Measurements from ENCODE around the gene FAM200C. TPM values are rescaled to one million over a fixed set of nuclear protein-coding genes. Genes with fewer than 3 reads are reported as not detected.

FAM200C gene
- total RNA-seq, 1 experiment from 2014 or later, result 10.5 TPM

DNA sequence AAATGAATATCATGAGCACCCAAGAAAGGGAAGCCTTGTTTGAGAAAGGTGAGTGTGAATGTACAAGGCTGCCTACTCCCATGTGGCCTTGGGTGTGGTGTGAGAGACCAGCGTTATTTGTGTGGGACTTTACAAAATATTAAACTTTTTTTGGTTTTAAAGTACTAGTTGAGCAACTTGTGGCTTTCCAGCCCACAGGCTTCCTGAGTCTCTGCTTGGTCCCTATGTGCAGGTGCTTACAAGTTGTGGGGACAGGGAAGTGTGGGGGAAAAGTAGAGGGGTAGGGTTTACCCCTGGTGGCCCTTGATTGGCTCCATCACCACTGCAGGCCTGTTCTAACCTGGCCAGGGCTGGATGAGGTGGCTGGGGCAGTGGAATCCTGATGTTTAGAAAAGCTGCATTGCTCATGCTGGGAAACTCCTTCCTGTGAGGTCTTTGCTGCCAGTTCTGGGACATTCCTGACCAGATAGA lies 41.5 kb upstream of the FAM200C start:
- no peak overlapping the region for H3K27ac ChIP-seq
- H3K4me3 ChIP-seq, result no peak overlapping the region
- H3K9me3 ChIP-seq (ENCODE audit: insufficient read depth, low read depth), result no peaks in the 10 kb centered on the region
- CTCF ChIA-PET, result interaction anchor here (0.5 kb wide), 1 partner anchor 22 kb away, joined by 4 read pairs; the partner anchor contains the start of gene SLU7
- H3K4me1 ChIP-seq (replicated peaks; ENCODE audit: insufficient read depth), result peaks cover 6% of the 10 kb centered on the region; the same call in 1 of the 2 replicates
- BruUV-seq (replicated peaks), result no TSS peak
- POLR2A ChIA-PET (ENCODE audit: unreplicated experiment), result no interaction called here
- no peak for DNase-seq
- H3F3A ChIP-seq (ENCODE audit: insufficient read depth, low read depth), result no peaks in the 10 kb centered on the region
- no peaks in the 10 kb centered on the region for H3K36me3 ChIP-seq (ENCODE audit: low read depth)
- no peaks in the 10 kb centered on the region for H3K9me2 ChIP-seq (ENCODE audit: insufficient read depth)
- no peaks in the 10 kb centered on the region for H3K27me3 ChIP-seq (ENCODE audit: insufficient read depth, low read depth)
- no peaks in the 10 kb centered on the region for H3K79me2 ChIP-seq (ENCODE audit: low read depth)
- TF ChIP-seq EZH2 (IDR thresholded peaks at IDR 0.05; ENCODE audit: low read depth), result no peak
- TF ChIP-seq, protein P1, sequence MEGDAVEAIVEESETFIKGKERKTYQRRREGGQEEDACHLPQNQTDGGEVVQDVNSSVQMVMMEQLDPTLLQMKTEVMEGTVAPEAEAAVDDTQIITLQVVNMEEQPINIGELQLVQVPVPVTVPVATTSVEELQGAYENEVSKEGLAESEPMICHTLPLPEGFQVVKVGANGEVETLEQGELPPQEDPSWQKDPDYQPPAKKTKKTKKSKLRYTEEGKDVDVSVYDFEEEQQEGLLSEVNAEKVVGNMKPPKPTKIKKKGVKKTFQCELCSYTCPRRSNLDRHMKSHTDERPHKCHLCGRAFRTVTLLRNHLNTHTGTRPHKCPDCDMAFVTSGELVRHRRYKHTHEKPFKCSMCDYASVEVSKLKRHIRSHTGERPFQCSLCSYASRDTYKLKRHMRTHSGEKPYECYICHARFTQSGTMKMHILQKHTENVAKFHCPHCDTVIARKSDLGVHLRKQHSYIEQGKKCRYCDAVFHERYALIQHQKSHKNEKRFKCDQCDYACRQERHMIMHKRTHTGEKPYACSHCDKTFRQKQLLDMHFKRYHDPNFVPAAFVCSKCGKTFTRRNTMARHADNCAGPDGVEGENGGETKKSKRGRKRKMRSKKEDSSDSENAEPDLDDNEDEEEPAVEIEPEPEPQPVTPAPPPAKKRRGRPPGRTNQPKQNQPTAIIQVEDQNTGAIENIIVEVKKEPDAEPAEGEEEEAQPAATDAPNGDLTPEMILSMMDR (conservative IDR thresholded peaks at IDR 0.05), result no peak
- no peak overlapping the region for H3K4me2 ChIP-seq
- H4K20me1 ChIP-seq (ENCODE audit: insufficient read depth), result no peaks in the 10 kb centered on the region
- intact Hi-C loops (cut with micrococcal nuclease; ENCODE audit: unreplicated experiment), result no loop called here
- no peak overlapping the region for H2AFZ ChIP-seq

DNA sequence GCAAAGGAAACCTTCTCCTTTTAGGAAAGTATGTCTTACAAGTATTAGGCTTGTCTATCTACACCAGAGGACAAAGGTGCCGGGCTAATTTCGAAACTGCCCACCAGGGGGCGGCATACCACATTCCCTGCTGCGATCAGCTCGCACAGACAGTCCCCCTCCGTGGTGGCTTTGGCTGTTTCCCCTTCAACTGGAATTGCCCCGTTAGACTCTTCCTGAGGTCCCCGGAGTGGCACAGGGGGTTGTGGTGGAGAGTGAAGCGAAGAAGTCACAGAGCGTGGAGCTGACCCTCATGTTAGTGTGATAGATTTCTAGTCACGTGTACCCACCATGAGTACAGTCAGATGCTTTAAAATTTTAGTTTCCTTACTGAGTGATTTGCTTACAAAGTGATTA lies 39.3 kb upstream of the FAM200C start:
- Histone ChIP-seq H3K27ac (no peak overlapping the region), H3K4me2 (peak overlapping the region; percentile 96), H3K9me2 (ENCODE audit: insufficient read depth) (no peaks in the 10 kb centered on the region), H2AFZ (peak overlapping the region; percentile 86), H3K36me3 (ENCODE audit: low read depth) (no peaks in the 10 kb centered on the region), H3F3A (ENCODE audit: insufficient read depth, low read depth) (no peaks in the 10 kb centered on the region), H3K79me2 (ENCODE audit: low read depth) (no peaks in the 10 kb centered on the region), H3K4me1 (replicated peaks; ENCODE audit: insufficient read depth) (peaks cover 6% of the 10 kb centered on the region; the same call in 1 of the 2 replicates), H3K9me3 (ENCODE audit: insufficient read depth, low read depth) (no peaks in the 10 kb centered on the region), H4K20me1 (ENCODE audit: insufficient read depth) (no peaks in the 10 kb centered on the region), H3K27me3 (ENCODE audit: insufficient read depth, low read depth) (no peaks in the 10 kb centered on the region), H3K4me3 (peak overlapping the region; percentile 61)
- CTCF ChIA-PET, result interaction anchor here (0.5 to 2.0 kb wide), 3 partner anchors 20 to 1362 kb away, joined by 6 to 23 read pairs (median 8); partner anchors contain the start of gene SLU7
- intact Hi-C loops (cut with micrococcal nuclease; ENCODE audit: unreplicated experiment), result loop anchor here (2.0 to 5.0 kb wide), 2 partner anchors 70 to 348 kb away; no protein-coding TSS in a partner anchor
- no TSS peak for BruUV-seq (replicated peaks)
- POLR2A ChIA-PET (ENCODE audit: unreplicated experiment), result no interaction called here
- TF ChIP-seq EZH2 (IDR thresholded peaks at IDR 0.05; ENCODE audit: low read depth), result no peak
- TF ChIP-seq, protein P1 (conservative IDR thresholded peaks at IDR 0.05), result peak; percentile 93
- peak; percentile 57 to 83 for DNase-seq

DNA sequence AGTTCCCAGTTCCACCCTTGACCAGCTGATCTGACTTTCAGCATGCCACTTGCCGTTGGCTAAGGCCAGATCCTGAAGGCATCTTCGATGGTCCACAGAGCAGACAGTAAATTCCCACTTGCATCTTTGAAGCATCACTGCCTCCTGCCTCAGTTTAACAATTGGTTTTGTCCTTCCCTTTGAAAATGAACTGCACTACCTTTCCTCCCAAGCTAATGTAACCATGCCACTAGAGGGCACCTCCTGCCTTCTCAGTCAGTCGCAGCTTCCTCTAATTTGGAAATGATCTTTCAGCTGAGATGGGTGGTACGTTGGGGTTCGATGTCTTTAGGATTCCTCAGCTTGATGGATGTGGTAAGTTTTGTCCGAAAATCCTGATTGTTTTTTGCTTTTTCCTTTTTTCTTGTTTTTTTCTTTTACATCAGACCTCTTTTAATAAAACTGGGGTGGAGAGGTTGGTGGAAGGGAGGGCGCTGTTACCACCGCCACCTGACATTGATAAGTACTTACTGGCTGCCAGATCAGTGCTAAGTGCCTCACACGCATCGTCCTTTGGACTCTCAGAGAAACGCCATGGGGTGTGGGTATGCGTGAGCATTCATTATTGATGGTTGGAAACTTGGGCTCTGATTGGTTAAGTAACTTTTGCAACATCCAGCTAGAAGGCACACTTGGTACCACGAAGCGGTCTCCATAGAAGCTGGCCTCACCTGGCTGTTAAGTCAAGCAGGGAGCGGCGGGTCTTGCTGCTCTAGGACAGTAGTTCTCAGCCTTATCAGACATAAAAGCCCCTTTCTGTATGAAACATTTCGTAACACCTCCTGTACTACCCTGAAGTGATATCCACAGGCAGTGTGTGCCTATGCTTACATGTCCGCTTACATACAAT lies 38.7 kb upstream of the FAM200C start:
- intact Hi-C loops (cut with micrococcal nuclease; ENCODE audit: unreplicated experiment), result loop anchor here (2.0 to 5.0 kb wide), 2 partner anchors 70 to 349 kb away; no protein-coding TSS in a partner anchor
- Histone ChIP-seq H3K9me3 (ENCODE audit: insufficient read depth, low read depth) (no peaks in the 10 kb centered on the region), H3K79me2 (ENCODE audit: low read depth) (no peaks in the 10 kb centered on the region), H4K20me1 (ENCODE audit: insufficient read depth) (no peaks in the 10 kb centered on the region), H3K36me3 (ENCODE audit: low read depth) (no peaks in the 10 kb centered on the region), H3K4me2 (peak overlapping the region; percentile 96), H3F3A (ENCODE audit: insufficient read depth, low read depth) (no peaks in the 10 kb centered on the region), H3K27me3 (ENCODE audit: insufficient read depth, low read depth) (no peaks in the 10 kb centered on the region), H3K27ac (no peak overlapping the region), H3K9me2 (ENCODE audit: insufficient read depth) (no peaks in the 10 kb centered on the region), H3K4me1 (replicated peaks; ENCODE audit: insufficient read depth) (peaks cover 6% of the 10 kb centered on the region; the same call in 1 of the 2 replicates), H3K4me3 (peak overlapping the region; percentile 61; the same call in 1 of the 2 replicates), H2AFZ (peak overlapping the region; percentile 86)
- ChIA-PET POLR2A (ENCODE audit: unreplicated experiment) (interaction anchor here (0.6 kb wide), 1 partner anchor 168 kb away, joined by 3 read pairs; no protein-coding TSS in a partner anchor), CTCF (interaction anchor here (0.5 to 2.0 kb wide), 5 partner anchors 17 to 1361 kb away, joined by 3 to 23 read pairs (median 6); partner anchors contain the start of genes PTTG1 and SLU7)
- no TSS peak for BruUV-seq (replicated peaks)
- TF ChIP-seq, protein P1 (conservative IDR thresholded peaks at IDR 0.05), result peak; percentile 71
- no peak for TF ChIP-seq EZH2 (IDR thresholded peaks at IDR 0.05; ENCODE audit: low read depth)
- DNase-seq, result peak in 1 of 2 experiments; percentile 34

Measured in PC-9 (cell line).